ENCODE results near the gene UGT2A2.

GRCh38 chr4:69583543-69583942, 55.9 kb downstream of the UGT2A2 start:
- TF ChIP-seq POLR2A (IDR thresholded peaks at IDR 0.05; ENCODE audit: extremely low read depth, insufficient read length) (no peak), CTCF (IDR thresholded peaks at IDR 0.05; ENCODE audit: low read depth, low read length) (no peak), MAX (IDR thresholded peaks at IDR 0.05; ENCODE audit: low read depth, low read length) (0 out of 2 replicates have a peak, but pooled peaks have one; percentile 2), MYC (IDR thresholded peaks at IDR 0.05; ENCODE audit: low read depth, low read length) (no peak)

Measured in NB4 (cell line).